GM19238 (cell line): ENCODE data around the gene OGDH.
"Not testable (repeated sequence)": the region's sequence is repeated elsewhere in the genome, so short reads cannot be mapped to it uniquely, and the experiment has no call there.

Experiments used
- DNase-seq: peaks from one replicate; pipeline ENCODE4 v3.0.0; 2011; ENCODE audit warnings: low spot score; ENCODE audit not compliant: insufficient read length

Gene OGDH

GRCh38 chr7:44705434-44705833 is 99.0 kb downstream of the OGDH start:
- no peak for DNase-seq

- no peak for DNase-seq
Observed at GRCh38 chr7:44706788-44707557, 100.5 kb downstream of the OGDH start.

GRCh38 chr7:44707558-44708230 is 101.3 kb downstream of the OGDH start:
- DNase-seq, result no peak

- DNase-seq, result no peak
Observed at GRCh38 chr7:44709011-44709915, 102.8 kb downstream of the OGDH start.

GRCh38 chr7:44709945-44710596 is 103.6 kb downstream of the OGDH start:
- no peak for DNase-seq

- DNase-seq, result no peak
Observed at GRCh38 chr7:44711528-44711927, 105.1 kb downstream of the OGDH start.

- no peak for DNase-seq
Observed at GRCh38 chr7:44712012-44712411, 105.6 kb downstream of the OGDH start.

- DNase-seq, result no peak
Observed at GRCh38 chr7:44713141-44713540, 106.7 kb downstream of the OGDH start.

- DNase-seq, result no peak
Observed at GRCh38 chr7:44713680-44714335, 107.4 kb downstream of the OGDH start.

GRCh38 chr7:44716205-44716604 is 109.8 kb downstream of the OGDH start:
- DNase-seq, result no peak

GRCh38 chr7:44720301-44720700 is 113.9 kb downstream of the OGDH start:
- no peak for DNase-seq

- DNase-seq, result no peak
Observed at GRCh38 chr7:44724276-44724675, 117.8 kb downstream of the OGDH start.

GRCh38 chr7:44726250-44726649 is 119.8 kb downstream of the OGDH start:
- DNase-seq, result not testable (repeated sequence)

GRCh38 chr7:44727158-44727936 is 120.9 kb downstream of the OGDH start:
- no peak for DNase-seq

GRCh38 chr7:44727937-44728262 is 121.5 kb downstream of the OGDH start:
- no peak for DNase-seq

- no peak for DNase-seq
Observed at GRCh38 chr7:44729949-44730590, 123.6 kb downstream of the OGDH start.

- DNase-seq, result not testable (repeated sequence)
Observed at GRCh38 chr7:44732971-44733370, 126.5 kb downstream of the OGDH start.

GRCh38 chr7:44733708-44734481 is 127.5 kb downstream of the OGDH start:
- DNase-seq, result no peak
